Adrenal gland (tissue), 5 donors: Measurements from ENCODE around the gene SETX.

ENCODE experiments used
- CTCF ChIP-seq, 6 experiments: fragments of 450-650 bp in 4 of 6; fragments of 200-600 bp in 2 of 6; sonication (generic) in 1 of 6; IDR thresholded peaks; 1 replicate in 5 of 6; 2 replicates in 1 of 6; pipeline versions ENCODE4 v1.5.1 to v1.8.0; 2016 to 2021; ENCODE audit warnings: antibody characterized with exemption in 6 of 6, mild to moderate bottlenecking in 2 of 6, moderate library complexity in 1 of 6
- POLR2A ChIP-seq, 2 donors: fragments of 450-650 bp; IDR thresholded peaks; one replicate each; pipeline ENCODE4 v1.6.1; 2017; ENCODE audit warnings: antibody characterized with exemption in 2 of 2, mild to moderate bottlenecking in 2 of 2, moderate library complexity in 1 of 2
- donor health status: DM: no; HTN: no; CAD: no.

DNA sequence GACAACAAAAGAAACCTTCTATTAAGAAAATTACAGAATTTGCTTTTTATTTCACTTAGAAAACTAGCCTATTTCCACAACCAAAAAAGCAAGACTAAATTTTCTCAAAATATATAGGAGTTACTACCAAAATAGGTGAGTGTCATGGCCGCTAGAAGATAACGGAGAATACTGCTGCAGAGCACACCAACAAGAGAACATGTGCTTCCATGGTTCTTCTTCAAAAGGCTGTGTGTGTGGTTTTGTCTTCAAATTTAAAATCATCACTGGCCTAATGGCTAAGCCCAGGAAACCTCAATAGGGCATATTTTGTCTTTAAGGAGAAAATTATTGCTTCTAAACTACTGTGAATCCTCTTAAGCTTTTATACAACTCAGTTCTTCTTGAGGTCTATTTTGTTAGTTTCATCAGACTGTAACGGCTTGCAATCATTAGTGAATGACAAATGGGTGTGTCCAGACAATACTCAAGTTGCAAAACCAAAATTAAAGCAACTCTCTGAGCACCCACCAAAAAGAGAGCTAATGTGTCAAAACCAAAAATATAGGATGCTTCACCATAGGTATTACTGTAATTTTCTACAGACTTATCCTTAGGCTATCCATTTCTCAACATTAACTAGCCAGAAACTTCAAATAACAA lies 3.3 kb downstream of the SETX start:
- TF ChIP-seq CTCF (IDR thresholded peaks at IDR 0.05) (no peak), POLR2A (IDR thresholded peaks at IDR 0.05) (no peak)
